ENCODE results near the gene ZGPAT. TPM values are rescaled to one million over a fixed set of nuclear protein-coding genes. Genes with fewer than 3 reads are reported as not detected.

Gene ZGPAT
- total RNA-seq, 1 donor from 2014 or later, result 11.1 TPM

DNA sequence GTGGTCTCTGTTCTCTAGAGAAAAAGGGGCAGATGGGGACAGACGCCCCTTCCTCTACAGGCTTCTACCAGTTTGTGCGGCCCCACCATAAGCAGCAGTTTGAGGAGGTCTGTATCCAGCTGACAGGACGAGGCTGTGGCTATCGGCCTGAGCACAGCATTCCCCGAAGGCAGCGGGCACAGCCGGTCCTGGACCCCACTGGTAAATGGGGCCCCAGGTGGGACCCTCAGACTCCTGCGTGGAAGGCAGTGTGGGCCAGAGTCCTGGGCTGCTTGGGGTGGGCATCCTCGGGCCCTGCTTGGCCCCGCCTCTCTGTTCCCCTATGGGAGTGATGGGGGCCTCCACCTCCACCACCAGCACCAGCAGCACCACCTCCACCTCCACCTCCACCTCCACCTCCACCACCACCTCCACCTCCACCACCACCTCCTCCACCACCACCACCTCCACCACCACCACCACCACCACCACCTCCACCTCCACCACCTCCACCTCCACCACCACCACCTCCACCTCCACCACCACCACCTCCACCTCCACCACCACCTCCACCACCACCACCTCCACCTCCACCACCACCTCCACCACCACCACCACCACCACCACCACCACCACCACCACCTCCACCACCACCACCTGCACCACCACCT, 14.6 kb upstream of the ZGPAT start:
- no peak for ATAC-seq

DNA sequence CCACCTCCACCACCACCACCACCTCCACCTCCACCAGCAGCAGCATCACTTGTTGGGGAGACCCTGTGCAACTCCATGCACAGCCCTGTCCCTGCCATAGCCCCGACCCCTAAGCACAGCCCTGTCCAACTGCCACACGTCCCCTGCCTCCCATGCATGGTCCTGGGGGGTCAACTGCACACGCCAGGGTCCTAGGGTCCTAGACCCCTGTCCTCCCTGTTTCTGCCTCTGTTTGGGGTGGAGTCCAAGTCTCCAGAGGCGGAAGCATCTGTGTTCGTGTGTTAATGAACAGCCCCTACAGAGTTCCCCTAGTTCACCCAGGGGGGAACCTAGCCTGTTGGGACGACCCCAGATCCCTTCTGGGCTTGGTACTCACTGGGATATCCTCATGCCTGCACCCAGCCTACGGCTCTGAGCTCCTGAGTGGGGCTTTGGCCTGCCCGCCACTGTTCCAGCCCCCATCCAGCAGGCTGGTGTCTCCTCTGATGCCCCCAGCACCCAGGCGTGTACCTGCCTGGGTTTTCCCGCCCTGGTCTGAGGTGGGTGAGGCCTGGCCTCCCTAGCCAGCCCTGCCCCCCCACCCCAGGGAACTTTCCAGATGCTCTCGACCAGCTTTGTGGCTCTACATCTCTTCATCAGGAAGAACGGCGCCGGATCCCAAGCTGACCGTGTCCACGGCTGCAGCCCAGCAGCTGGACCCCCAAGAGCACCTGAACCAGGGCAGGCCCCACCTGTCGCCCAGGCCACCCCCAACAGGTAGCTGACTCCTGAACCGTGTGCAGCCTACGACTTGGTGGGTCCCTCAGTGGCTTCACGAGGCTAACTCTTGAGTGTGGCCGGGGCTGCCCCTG, 13.9 kb upstream of the ZGPAT start:
- ATAC-seq, result no peak

DNA sequence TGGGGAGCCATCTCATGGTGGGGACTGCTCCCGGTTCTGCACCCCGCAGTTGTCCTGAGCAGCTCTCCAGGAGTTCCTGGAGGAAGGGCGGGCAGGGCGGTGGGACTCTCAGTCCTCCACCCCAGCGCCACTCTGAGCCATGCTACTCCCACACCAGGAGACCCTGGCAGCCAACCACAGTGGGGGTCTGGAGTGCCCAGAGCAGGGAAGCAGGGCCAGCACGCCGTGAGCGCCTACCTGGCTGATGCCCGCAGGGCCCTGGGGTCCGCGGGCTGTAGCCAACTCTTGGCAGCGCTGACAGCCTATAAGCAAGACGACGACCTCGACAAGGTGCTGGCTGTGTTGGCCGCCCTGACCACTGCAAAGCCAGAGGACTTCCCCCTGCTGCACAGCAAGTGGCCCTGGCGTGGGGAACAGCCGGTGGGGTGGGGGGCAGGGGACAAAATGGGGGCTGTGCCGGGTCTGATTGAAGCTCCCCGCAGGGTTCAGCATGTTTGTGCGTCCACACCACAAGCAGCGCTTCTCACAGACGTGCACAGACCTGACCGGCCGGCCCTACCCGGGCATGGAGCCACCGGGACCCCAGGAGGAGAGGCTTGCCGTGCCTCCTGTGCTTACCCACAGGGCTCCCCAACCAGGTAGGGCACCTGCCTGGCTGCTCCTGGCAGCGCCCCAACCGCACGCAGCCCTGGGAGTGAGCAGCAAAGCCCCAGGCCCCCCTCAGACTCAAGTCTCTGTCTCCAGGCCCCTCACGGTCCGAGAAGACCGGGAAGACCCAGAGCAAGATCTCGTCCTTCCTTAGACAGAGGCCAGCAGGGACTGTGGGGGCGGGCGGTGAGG, 13.0 kb upstream of the ZGPAT start:
- peak; percentile 4 for ATAC-seq

DNA sequence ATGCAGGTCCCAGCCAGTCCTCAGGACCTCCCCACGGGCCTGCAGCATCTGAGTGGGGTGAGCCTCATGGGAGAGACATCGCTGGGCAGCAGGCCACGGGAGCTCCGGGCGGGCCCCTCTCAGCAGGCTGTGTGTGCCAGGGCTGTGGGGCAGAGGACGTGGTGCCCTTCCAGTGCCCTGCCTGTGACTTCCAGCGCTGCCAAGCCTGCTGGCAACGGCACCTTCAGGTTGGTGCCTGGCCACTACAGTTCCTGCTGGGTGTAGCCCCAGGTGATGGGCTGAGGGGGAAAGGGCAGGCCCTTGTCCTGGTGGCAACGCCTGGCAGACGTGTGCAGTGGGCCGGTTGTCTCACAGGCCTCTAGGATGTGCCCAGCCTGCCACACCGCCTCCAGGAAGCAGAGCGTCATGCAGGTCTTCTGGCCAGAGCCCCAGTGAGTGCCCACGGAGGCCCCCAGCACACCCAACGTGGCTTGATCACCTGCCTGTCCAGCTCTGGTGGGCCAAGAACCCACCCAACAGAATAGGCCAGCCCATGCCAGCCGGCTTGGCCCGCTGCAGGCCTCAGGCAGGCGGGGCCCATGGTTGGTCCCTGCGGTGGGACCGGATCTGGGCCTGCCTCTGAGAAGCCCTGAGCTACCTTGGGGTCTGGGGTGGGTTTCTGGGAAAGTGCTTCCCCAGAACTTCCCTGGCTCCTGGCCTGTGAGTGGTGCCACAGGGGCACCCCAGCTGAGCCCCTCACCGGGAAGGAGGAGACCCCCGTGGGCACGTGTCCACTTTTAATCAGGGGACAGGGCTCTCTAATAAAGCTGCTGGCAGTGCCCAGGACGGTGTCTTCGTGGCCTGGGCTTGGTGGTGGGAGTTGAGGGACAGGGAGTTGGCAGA, 12.2 kb upstream of the ZGPAT start:
- ATAC-seq, result peak; percentile 16

DNA sequence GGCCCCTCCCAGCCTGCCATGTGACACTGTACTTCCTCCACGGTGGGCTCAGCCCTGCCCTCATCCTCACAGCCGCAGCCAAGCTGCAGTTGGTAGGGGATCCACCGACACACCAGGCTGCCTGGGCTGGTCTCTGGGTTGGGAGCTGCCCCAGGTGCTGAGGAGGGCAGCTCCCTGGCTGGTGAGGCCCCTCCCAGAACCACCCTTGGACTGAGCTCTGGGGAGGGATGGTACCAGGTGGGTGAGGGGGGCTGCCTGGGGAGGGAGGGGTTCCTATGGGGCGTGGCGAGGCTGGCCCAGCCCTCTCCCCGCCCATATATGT, 11.6 kb upstream of the ZGPAT start:
- peak; percentile 49 for ATAC-seq

DNA sequence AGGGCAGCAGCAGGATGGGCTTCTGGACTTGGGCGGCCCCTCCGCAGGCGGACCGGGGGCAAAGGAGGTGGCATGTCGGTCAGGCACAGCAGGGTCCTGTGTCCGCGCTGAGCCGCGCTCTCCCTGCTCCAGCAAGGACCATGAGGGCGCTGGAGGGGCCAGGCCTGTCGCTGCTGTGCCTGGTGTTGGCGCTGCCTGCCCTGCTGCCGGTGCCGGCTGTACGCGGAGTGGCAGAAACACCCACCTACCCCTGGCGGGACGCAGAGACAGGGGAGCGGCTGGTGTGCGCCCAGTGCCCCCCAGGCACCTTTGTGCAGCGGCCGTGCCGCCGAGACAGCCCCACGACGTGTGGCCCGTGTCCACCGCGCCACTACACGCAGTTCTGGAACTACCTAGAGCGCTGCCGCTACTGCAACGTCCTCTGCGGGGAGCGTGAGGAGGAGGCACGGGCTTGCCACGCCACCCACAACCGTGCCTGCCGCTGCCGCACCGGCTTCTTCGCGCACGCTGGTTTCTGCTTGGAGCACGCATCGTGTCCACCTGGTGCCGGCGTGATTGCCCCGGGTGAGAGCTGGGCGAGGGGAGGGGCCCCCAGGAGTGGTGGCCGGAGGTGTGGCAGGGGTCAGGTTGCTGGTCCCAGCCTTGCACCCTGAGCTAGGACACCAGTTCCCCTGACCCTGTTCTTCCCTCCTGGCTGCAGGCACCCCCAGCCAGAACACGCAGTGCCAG, 11.0 kb upstream of the ZGPAT start, which contains the start of gene TNFRSF6B:
TNFRSF6B (plus strand) TSS at position 25 of the 729 bp plus-strand sequence; CDS start at position 141, 116 bp downstream.
- ATAC-seq, result peak; percentile 3

DNA sequence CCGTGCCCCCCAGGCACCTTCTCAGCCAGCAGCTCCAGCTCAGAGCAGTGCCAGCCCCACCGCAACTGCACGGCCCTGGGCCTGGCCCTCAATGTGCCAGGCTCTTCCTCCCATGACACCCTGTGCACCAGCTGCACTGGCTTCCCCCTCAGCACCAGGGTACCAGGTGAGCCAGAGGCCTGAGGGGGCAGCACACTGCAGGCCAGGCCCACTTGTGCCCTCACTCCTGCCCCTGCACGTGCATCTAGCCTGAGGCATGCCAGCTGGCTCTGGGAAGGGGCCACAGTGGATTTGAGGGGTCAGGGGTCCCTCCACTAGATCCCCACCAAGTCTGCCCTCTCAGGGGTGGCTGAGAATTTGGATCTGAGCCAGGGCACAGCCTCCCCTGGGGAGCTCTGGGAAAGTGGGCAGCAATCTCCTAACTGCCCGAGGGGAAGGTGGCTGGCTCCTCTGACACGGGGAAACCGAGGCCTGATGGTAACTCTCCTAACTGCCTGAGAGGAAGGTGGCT, 10.4 kb upstream of the ZGPAT start:
- ATAC-seq, result peak; percentile 1

DNA sequence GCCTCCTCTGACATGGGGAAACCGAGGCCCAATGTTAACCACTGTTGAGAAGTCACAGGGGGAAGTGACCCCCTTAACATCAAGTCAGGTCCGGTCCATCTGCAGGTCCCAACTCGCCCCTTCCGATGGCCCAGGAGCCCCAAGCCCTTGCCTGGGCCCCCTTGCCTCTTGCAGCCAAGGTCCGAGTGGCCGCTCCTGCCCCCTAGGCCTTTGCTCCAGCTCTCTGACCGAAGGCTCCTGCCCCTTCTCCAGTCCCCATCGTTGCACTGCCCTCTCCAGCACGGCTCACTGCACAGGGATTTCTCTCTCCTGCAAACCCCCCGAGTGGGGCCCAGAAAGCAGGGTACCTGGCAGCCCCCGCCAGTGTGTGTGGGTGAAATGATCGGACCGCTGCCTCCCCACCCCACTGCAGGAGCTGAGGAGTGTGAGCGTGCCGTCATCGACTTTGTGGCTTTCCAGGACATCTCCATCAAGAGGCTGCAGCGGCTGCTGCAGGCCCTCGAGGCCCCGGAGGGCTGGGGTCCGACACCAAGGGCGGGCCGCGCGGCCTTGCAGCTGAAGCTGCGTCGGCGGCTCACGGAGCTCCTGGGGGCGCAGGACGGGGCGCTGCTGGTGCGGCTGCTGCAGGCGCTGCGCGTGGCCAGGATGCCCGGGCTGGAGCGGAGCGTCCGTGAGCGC, 9.8 kb upstream of the ZGPAT start:
- no peak for ATAC-seq

DNA sequence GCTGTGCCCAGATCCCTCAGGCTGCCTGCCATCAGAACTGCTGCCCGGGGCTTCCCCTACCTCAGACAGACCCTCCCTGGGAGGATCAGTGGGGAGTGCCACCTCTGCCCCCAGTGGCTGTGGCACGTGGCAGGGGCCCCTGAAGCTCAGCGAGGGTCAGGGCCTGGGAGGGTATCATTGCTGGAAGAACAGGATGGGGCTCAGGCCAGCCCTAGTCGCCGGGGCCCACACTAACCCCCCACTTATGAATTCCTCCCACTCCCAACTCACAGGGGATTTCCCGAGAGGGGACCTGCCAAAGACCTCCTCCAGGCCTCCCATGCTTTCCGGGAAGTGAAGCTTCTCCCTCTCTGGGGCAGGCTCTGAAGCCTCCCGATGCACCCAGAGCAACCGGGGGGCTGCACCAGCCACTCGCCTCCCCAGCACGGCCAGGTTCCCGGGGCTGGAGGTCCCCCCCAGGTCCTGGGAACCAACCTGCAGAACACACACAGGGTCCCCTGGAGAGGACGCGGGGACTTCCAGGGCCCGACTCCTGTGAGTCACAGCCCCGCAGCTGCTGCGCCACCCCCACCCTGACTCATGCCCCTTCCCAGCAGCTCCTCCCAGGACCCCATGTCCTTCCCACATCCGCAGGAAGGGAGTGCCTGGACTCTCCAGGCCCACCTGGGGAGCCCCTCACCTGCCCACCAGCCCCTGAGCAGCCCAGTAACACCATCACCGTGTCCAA, 8.9 kb upstream of the ZGPAT start:
- peak; percentile 63 for ATAC-seq

DNA sequence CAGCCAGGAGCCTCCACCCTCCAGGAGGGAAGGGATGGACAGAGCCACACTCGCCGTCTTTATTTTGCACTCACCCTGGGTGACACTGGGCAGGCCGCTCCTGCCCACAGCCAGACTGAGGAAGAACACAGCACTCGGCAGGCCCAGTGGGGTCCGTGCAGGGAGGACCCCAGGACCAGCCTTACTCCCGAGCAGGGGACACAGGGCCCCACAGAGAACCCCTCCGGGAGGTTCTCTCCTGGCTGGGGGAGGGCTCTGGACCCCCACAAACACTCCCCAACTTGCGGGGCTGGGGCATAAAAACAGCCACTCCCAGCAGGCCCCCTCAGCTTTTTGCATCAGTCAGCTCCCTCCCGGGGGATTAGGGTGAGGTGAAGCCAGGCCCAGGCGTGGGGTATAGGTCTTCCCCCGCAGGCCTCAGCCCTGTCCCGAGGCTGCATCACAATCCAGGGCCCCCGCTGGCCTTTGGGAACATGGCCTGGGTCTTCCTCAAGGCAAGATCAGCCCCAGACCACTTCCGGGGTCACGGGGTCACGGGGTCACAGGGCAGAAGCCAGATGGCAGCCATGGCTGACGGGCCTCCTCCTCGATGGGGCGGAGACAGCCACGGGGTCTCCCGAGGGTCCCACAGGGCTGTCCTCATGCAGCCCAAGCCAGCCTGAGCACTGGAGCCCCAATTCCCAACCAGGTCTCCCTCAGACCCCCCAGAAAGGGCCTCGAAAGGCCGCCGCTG, 8.2 kb upstream of the ZGPAT start:
- ATAC-seq, result no peak

DNA sequence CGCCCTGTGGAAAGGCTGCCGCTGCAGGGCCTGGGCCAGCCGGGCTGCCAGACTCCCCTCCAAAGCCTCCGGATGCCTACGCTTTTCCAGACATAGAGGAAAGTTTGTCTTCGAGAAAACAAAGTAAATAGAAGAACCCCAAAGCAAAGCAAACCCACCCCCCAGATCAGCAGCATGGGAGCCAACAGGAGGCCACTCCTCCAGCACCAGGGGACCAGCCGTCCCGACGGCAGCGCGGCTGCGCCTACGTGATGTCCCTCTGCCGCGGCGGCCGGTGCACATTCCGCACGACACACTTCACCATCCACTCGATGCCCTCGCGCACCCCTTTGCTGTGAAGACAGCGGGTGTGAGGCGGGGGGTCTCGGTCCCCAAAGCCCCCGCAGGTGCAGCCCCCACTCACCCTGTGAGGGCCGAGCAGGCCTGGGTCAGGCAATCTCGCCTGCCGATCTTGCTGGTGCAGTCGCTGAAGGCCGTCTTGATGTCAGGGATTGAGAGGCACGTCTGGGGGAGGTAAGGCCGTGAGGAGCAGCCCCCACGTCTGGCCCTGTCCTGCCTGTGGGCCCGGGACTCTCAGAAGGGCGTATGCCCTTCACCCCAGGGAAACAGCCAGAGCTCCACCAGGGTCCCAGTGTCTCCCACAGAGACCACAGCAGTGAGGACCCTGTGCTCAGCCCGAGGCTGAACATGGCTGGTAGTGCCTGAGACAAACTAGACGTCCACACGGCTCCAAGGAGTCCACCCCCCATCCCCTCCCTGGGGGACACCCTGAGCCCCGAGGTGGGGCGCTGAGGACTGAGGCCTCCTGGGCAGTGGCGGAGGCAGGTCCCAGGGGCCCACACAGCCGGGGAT, 7.4 kb upstream of the ZGPAT start:
- ATAC-seq, result no peak

DNA sequence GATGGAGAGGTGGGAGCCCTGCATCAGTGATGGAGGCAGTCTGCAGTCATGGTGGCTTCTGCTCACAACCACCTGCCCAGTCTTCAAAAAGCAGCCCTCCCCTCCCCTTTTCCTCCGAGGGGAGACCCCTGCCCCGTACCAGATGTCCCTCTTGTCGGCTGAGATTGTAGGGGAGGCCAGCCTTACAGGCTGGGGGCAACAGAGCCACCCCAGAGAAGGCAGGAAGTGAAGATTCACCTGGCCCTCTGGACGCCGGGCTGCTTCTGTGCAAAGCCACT, 6.8 kb upstream of the ZGPAT start:
- no peak for ATAC-seq

DNA sequence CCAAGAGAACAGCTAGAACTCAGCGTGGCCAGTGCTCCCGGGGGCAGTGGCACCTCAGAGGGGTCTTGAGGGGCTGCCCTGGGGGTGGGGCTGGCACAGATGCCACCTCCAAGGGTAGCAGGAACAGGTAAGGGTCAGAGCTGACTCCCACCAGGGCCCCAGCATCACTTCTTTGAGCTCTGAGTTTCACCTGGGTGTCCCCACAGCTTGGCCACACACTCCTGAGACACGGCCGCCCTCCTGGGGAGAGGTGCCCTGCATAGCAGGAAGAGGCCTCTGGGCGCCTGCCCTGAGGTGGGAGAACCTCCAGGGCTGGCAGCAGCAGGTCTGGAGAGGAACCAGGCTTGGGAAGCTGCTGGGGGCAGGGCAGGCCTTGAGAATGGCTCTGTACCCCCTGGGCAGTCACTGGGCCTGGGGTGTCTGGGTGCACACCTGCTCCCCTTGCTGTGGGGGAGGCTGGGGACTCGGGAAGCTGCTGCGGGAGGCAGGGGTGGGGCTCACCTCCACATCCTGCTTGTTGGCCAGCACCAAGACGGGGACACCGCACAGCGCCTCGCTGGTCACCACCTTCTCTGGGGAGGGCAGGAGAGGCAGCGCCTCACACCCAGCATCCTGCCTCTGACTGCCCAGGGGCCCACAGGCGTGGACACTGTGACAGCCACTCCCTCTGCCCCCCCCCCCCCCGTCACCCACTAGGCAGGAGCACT, 6.4 kb upstream of the ZGPAT start:
- no peak for ATAC-seq

DNA sequence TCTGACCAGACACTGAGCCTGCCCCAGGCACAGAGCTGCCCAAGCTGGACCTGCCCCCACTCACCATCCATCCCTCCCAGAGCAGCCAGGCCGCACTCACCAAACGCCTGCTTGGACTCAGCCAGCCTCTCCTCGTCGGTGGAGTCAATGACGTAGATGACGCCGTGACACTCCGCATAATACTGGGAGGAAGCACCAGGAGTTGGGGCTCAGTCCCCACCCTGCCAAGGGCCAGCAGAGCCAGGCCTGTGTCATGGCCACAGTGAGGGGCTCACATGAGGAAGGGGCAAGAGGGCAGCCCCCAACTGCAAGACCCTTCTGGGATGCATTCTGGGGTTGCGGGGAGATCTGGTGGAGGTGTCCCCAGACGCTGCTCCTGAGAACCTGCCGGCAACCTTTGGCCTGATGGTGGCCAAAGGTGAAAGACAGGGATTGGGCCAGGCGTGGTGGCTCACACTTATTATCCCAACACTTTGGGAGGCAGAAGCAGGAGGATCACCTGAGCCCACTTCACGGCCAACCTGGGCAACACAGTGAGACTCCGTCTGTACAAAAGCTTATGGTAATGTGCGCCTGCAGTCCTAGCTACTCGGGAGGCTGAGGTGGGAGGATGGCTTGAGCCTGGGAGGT, 5.7 kb upstream of the ZGPAT start:
- no peak for ATAC-seq

DNA sequence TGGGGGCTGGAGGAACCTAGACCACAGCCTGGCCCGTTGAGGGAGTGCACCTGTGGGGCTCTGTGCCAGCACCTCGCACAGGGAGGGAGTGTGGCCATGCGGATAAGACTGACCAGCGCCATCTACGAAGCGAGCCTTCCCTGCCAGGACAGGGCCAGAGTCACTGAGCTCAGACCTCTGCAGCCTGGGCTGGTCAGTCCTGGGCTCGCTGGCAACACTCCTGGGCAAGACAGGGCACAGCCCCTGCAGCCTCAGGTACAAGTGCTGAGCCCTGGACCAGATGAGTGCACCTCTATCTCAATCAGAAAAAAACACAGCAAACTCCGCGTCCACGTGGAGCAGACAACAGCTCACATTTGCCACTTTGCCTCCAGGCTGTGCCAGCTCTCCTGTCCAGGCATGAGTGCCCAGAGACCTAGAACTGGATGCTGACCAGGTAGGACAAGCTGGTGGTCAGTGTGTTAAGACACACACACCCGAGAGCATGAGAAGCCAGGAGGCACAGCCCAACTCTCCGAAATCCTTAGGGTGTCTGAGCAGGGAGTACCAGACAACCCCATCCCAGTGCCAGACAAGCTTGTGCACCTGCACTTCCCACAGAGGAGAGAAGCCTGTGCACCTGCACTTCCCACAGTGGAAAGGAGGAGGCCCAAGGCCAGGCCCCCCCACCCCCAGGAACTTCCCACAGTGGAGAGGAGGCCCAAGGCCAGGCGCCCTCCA, 4.9 kb upstream of the ZGPAT start:
- ATAC-seq, result no peak

DNA sequence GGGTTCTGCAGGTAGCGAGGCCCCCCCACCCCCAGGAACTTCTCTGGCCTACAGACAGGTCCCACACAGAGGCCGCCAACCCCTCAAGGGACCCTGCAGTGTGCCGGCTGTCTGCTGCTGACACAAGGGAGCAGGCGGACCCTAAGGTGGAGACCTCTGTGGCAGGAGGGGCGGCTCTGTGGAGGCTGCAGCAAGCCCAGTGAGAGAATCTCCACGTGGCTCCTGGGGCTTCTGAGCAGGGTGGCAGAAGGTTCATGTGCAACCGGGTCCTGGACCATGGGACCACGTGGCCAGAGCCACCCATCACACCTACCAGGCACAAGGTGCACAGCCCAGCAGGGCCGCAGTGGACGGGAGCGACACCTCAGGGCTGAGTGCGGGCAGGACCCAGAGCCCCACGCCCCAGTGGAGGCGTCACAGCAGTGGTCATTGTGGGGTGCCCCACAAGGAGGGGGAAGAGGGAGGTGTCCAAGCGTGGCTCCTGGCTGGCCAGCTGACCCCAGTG, 4.3 kb upstream of the ZGPAT start:
- no peak for ATAC-seq
